Measurements from ENCODE around the gene KNCN.

Gene KNCN

GRCh38 chr1:46532498-46533178 is 18.8 kb downstream of the KNCN start:
- peak; percentile 88 for DNase-seq (ENCODE audit: low spot score)
- TF ChIP-seq CTCF (IDR thresholded peaks at IDR 0.05; ENCODE audit: extremely low read depth, missing control alignments): peak; percentile 61

GRCh38 chr1:46532095-46532494 is 19.4 kb downstream of the KNCN start:
- no peak for TF ChIP-seq CTCF (IDR thresholded peaks at IDR 0.05; ENCODE audit: extremely low read depth, missing control alignments)

GRCh38 chr1:46530791-46531409 is 20.5 kb downstream of the KNCN start:
- TF ChIP-seq CTCF (IDR thresholded peaks at IDR 0.05; ENCODE audit: extremely low read depth, missing control alignments): no peak
- no peak for DNase-seq (ENCODE audit: low spot score)

More at GRCh38 chr1:46532095-46532494, 19.4 kb downstream of the KNCN start:
- DNase-seq (ENCODE audit: low spot score): no peak

GRCh38 chr1:46530311-46530710 is 21.1 kb downstream of the KNCN start:
- TF ChIP-seq CTCF (IDR thresholded peaks at IDR 0.05; ENCODE audit: extremely low read depth, missing control alignments): no peak
- DNase-seq (ENCODE audit: low spot score): no peak

- TF ChIP-seq CTCF (IDR thresholded peaks at IDR 0.05; ENCODE audit: extremely low read depth, missing control alignments): no peak
These were observed 22.3 kb downstream of the KNCN start for GRCh38 chr1:46529031-46529630.

GRCh38 chr1:46528297-46528955 is 23.0 kb downstream of the KNCN start:
- TF ChIP-seq CTCF (IDR thresholded peaks at IDR 0.05; ENCODE audit: extremely low read depth, missing control alignments): no peak

More at GRCh38 chr1:46529031-46529630, 22.3 kb downstream of the KNCN start:
- no peak for DNase-seq (ENCODE audit: low spot score)

More at GRCh38 chr1:46528297-46528955, 23.0 kb downstream of the KNCN start:
- DNase-seq (ENCODE audit: low spot score): no peak
